IMR-90 (cell line): ENCODE measurements around the gene OSBPL6. TPM values are rescaled to one million over a fixed set of nuclear protein-coding genes. Genes with fewer than 3 reads are reported as not detected.

Source experiments
- ATAC-seq: fragments of 200-7000 bp; cut with Tn5 transposase; 2 replicates; pipeline ENCODE4 v1.9.1; 2020; ENCODE audit warnings: low read depth, mild to moderate bottlenecking, moderate library complexity
- BruUV-seq: library from RNA; stranded (reverse); fragments of 400-500 nt; replicated peaks from 2 replicates; lab custom pipeline; 2021; lab: Mats Ljungman, UMichigan
- CTCF ChIA-PET: fragments of 300-600 bp; formaldehyde crosslinking; extraction: SDS; loops from one replicate; lab custom pipeline; 2021; ENCODE audit warnings: antibody characterized with exemption; lab: Yijun Ruan, JAX
- POLR2A ChIA-PET: fragments of 300-600 bp; sonication (Branson Sonifier 250); formaldehyde crosslinking; loops from one replicate; lab custom pipeline; 2022; ENCODE audit warnings: antibody characterized with exemption; ENCODE audit not compliant: unreplicated experiment; lab: Charles Lee
- DNase-seq: peaks from one replicate; pipeline ENCODE4 v3.0.0; 2013
- H2AFZ ChIP-seq: replicated peaks from 2 replicates; pipeline ENCODE3; 2013; ENCODE audit warnings: low read length, mild to moderate bottlenecking; ENCODE audit not compliant: poor library complexity
- H2AK5ac ChIP-seq: 2 replicates; pipeline ENCODE4 v1.6.1; 2013; ENCODE audit warnings: low read depth, low read length, inconsistent platforms
- H2AK9ac ChIP-seq: replicated peaks from 2 replicates; pipeline ENCODE3; 2013; ENCODE audit warnings: mild to moderate bottlenecking, low read depth, low read length, moderate library complexity; ENCODE audit not compliant: poor library complexity
- H2BK120ac ChIP-seq: 2 replicates; pipeline ENCODE4 v1.6.1; 2013; ENCODE audit warnings: low read depth, low read length, inconsistent platforms
- H2BK15ac ChIP-seq: 3 replicates; pipeline ENCODE4 v1.6.1; 2013; ENCODE audit warnings: low read depth, low read length, inconsistent platforms
- H2BK20ac ChIP-seq: 2 replicates; pipeline ENCODE4 v1.6.1; 2013; ENCODE audit warnings: low read depth, mild to moderate bottlenecking, inconsistent platforms, low read length, moderate library complexity
- H2BK5ac ChIP-seq: 2 replicates; pipeline ENCODE4 v1.6.1; 2013; ENCODE audit warnings: mild to moderate bottlenecking, low read depth, low read length, inconsistent platforms; ENCODE audit not compliant: poor library complexity, severe bottlenecking
- H3K14ac ChIP-seq: replicated peaks from 2 replicates; pipeline ENCODE4 v1.6.1; 2013; ENCODE audit warnings: low read depth, low read length, inconsistent platforms
- H3K18ac ChIP-seq: 2 replicates; pipeline ENCODE4 v1.6.1; 2013; ENCODE audit warnings: low read depth, low read length, control low read depth
- H3K23ac ChIP-seq: 2 replicates; pipeline ENCODE4 v1.6.1; 2013; ENCODE audit warnings: low read depth, low read length, inconsistent platforms
- H3K27ac ChIP-seq: 2 replicates; pipeline ENCODE4 v1.5.1; 2013; ENCODE audit warnings: mild to moderate bottlenecking, control low read depth, low read length; ENCODE audit not compliant: insufficient read depth
- H3K27me3 ChIP-seq: 2 replicates; pipeline ENCODE4 v1.6.1; 2013; ENCODE audit warnings: low read length; ENCODE audit not compliant: control insufficient read depth, insufficient read depth
- H3K36me3 ChIP-seq: 2 replicates; pipeline ENCODE4 v1.6.1; 2013; ENCODE audit warnings: low read length, mixed read lengths; ENCODE audit not compliant: control insufficient read depth, insufficient read depth
- H3K4ac ChIP-seq: 2 replicates; pipeline ENCODE4 v1.6.1; 2013; ENCODE audit warnings: low read depth, low read length, inconsistent platforms
- H3K4me1 ChIP-seq: 2 replicates; pipeline ENCODE4 v1.6.1; 2013; ENCODE audit warnings: low read length, mixed read lengths; ENCODE audit not compliant: control insufficient read depth, insufficient read depth
- H3K4me2 ChIP-seq: 2 replicates; pipeline ENCODE4 v1.6.1; 2013; ENCODE audit warnings: low read depth, mild to moderate bottlenecking, control low read depth, low read length, moderate library complexity
- H3K4me3 ChIP-seq: 2 replicates; pipeline ENCODE4 v1.5.1; 2013; ENCODE audit warnings: low read depth, mild to moderate bottlenecking, control low read depth, low read length, moderate library complexity; ENCODE audit not compliant: insufficient read depth
- H3K56ac ChIP-seq: 2 replicates; pipeline ENCODE4 v1.6.1; 2013; ENCODE audit warnings: low read length, inconsistent platforms; ENCODE audit not compliant: insufficient read depth; ENCODE audit errors: extremely low read depth
- H3K79me1 ChIP-seq, 2 experiments: 2 replicates each; pipeline ENCODE4 v1.6.1; 2013; ENCODE audit warnings: low read length in 2 of 2, inconsistent platforms in 1 of 2, low read depth in 1 of 2
- H3K9ac ChIP-seq: 2 replicates; pipeline ENCODE4 v1.6.1; 2013; ENCODE audit warnings: low read depth, low read length, control low read depth
- H3K9me1 ChIP-seq: 2 replicates; pipeline ENCODE4 v1.6.1; 2013; ENCODE audit warnings: low read length, inconsistent platforms; ENCODE audit not compliant: insufficient read depth
- H3K9me3 ChIP-seq: 2 replicates; pipeline ENCODE4 v1.6.1; 2013; ENCODE audit warnings: low read length; ENCODE audit not compliant: control insufficient read depth, insufficient read depth
- H4K20me1 ChIP-seq: 2 replicates; pipeline ENCODE4 v1.6.1; 2013; ENCODE audit warnings: low read length, inconsistent platforms; ENCODE audit not compliant: insufficient read depth
- H4K5ac ChIP-seq: 2 replicates; pipeline ENCODE4 v1.6.1; 2013; ENCODE audit warnings: mild to moderate bottlenecking, low read depth, low read length, control low read depth
- H4K8ac ChIP-seq, 2 experiments: 2 replicates each; pipeline ENCODE4 v1.6.1; 2013; ENCODE audit warnings: low read depth in 2 of 2, low read length in 2 of 2, control low read depth in 1 of 2, inconsistent platforms in 1 of 2
- H4K91ac ChIP-seq: 2 replicates; pipeline ENCODE4 v1.6.1; 2013; ENCODE audit warnings: low read depth, low read length, inconsistent platforms; ENCODE audit not compliant: insufficient read depth
- BHLHE40 ChIP-seq: fragments of 150-350 bp; IDR thresholded peaks from 2 replicates; pipeline ENCODE4 v1.6.1; 2016; ENCODE audit warnings: mild to moderate bottlenecking, low read depth, low read length
- CEBPB ChIP-seq: IDR thresholded peaks from 2 replicates; pipeline ENCODE4 v1.6.1; 2012; ENCODE audit warnings: low read depth, low read length, improper control_type of control experiment
- CHD1 ChIP-seq: IDR thresholded peaks from 2 replicates; pipeline ENCODE4 v1.6.1; 2012; ENCODE audit warnings: low read depth, low read length, improper control_type of control experiment
- ELK1 ChIP-seq: fragments of 150-350 bp; IDR thresholded peaks from 2 replicates; pipeline ENCODE4 v1.6.1; 2016; ENCODE audit warnings: low read depth, mild to moderate bottlenecking, low read length, moderate library complexity, borderline replicate concordance
- FOS ChIP-seq: fragments of 150-350 bp; IDR thresholded peaks from 2 replicates; pipeline ENCODE4 v1.6.1; 2016; ENCODE audit warnings: low read depth, low read length
- MAFK ChIP-seq: IDR thresholded peaks from 2 replicates; pipeline ENCODE4 v1.6.1; 2012; ENCODE audit warnings: low read depth, low read length, improper control_type of control experiment
- MAZ ChIP-seq: IDR thresholded peaks from 2 replicates; pipeline ENCODE4 v1.6.1; 2012; ENCODE audit warnings: low read depth, mild to moderate bottlenecking, low read length, improper control_type of control experiment, moderate library complexity, borderline replicate concordance
- MXI1 ChIP-seq: IDR thresholded peaks from 2 replicates; pipeline ENCODE4 v1.6.1; 2012; ENCODE audit warnings: low read depth, mild to moderate bottlenecking, low read length, moderate library complexity, borderline replicate concordance
- NFE2L2 ChIP-seq: fragments of 150-350 bp; IDR thresholded peaks from 2 replicates; pipeline ENCODE4 v1.6.1; 2016; ENCODE audit warnings: low read depth, mild to moderate bottlenecking, low read length
- POLR2A ChIP-seq: IDR thresholded peaks from 2 replicates; pipeline ENCODE4 v1.6.1; 2012; ENCODE audit warnings: mild to moderate bottlenecking, low read depth, low read length
- RAD21 ChIP-seq: IDR thresholded peaks from 2 replicates; pipeline ENCODE4 v1.6.1; 2012; ENCODE audit warnings: low read length, improper control_type of control experiment
- RCOR1 ChIP-seq: IDR thresholded peaks from 2 replicates; pipeline ENCODE4 v1.6.1; 2012; ENCODE audit warnings: mild to moderate bottlenecking, low read length, improper control_type of control experiment; ENCODE audit not compliant: insufficient replicate concordance
- RFX5 ChIP-seq: IDR thresholded peaks from 2 replicates; pipeline ENCODE4 v1.8.0; 2012; ENCODE audit warnings: low read depth, mild to moderate bottlenecking, low read length, moderate library complexity
- SMC3 ChIP-seq: fragments of 150-350 bp; IDR thresholded peaks from 2 replicates; pipeline ENCODE4 v1.6.1; 2016; ENCODE audit warnings: low read depth, mild to moderate bottlenecking, antibody characterized with exemption, low read length, moderate library complexity
- WGBS, 2 experiments: methylation state at CpG; one replicate each; pipeline versions ENCODE4 v1.1.5 to v1.1.7; 2013; ENCODE audit warnings: missing lambda C conversion rate in 2 of 2; ENCODE audit not compliant: insufficient read length in 1 of 2; ENCODE audit errors: extremely low coverage in 2 of 2; 5-methylcytosine and 5-hydroxymethylcytosine counted together
- dilution Hi-C: fragments of 300-500 bp; cut with HindIII; formaldehyde crosslinking; loops from one replicate; pipeline ENCODE4 v1.14.3; 2018; ENCODE audit warnings: low sequenced_read_pairs; ENCODE audit not compliant: unreplicated experiment
- in situ Hi-C: fragments of 300-500 bp; cut with MboI; formaldehyde crosslinking; loops from 3 replicates; pipeline ENCODE4 v1.14.3; 2019; ENCODE audit warnings: low sequenced_read_pairs, inconsistent platforms, mixed read lengths
- intact Hi-C: fragments of 100-400 bp; cut with micrococcal nuclease; formaldehyde crosslinking; loops from 2 replicates; pipeline ENCODE4 v1.10.0; 2022
- polyA plus RNA-seq, 3 experiments: library from polyadenylated mRNA; depleted of rRNA; stranded (reverse); fragments of >200 nt; gene quantifications; 2 replicates each; pipeline ENCODE4 v1.2.3, GENCODE V29; 2012; ENCODE audit warnings: low replicate concordance in 1 of 3
- total RNA-seq: library from RNA; depleted of rRNA; stranded (reverse); fragments of >200 nt; gene quantifications from 2 replicates; pipeline ENCODE4 v1.2.3, GENCODE V29; 2012
- TF ChIP-seq, protein P1 (sequence below): conservative IDR thresholded peaks from 2 replicates; pipeline ENCODE4 v1.5.1; 2012; ENCODE audit warnings: mild to moderate bottlenecking, low read depth, low read length, improper control_type of control experiment
- TF ChIP-seq, protein P2 (sequence below): fragments of 150-350 bp; IDR thresholded peaks from 2 replicates; pipeline ENCODE4 v1.6.1; 2017; ENCODE audit warnings: mild to moderate bottlenecking, antibody characterized with exemption, low read length, low read depth

Gene OSBPL6
- total and polyA plus RNA-seq, 2 of the 4 experiments (the other 2 are of a cell fraction), result 3.2 to 3.7 TPM

DNA sequence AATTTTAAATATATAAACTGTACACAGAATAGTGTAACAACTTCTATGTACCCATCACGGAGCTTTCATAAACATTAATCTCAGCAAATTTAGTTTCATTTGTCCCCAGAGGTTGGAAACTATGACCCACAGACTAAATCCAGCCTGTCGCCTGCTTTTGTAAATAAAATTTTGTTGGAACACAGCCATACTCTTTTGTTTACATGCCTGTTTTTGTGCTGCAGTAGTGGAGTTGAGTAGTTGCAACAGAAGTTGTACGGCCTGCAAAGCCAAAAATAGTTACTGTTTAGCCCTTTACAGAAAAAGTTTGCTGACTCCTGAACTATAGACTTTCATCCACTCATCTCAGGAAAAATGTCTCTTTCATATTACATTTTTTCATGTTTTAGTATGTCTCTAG is 42.3 kb upstream of the OSBPL6 start:
- ATAC-seq (peak; percentile 35), DNase-seq (peak; percentile 25)
- Histone ChIP-seq H3K18ac (no peak overlapping the region), H2AFZ (no peak overlapping the region), H2AK5ac (no peak overlapping the region), H3K4me2 (peak overlapping the region; percentile 59; the same call in 1 of the 2 replicates), H4K5ac (no peak overlapping the region), H4K20me1 (no peaks in the 10 kb centered on the region), H3K36me3 (no peaks in the 10 kb centered on the region), H3K14ac (no peak overlapping the region), H3K27me3 (no peaks in the 10 kb centered on the region), H3K9me1 (no peaks in the 10 kb centered on the region), H2BK5ac (no peak overlapping the region), H4K91ac (no peak overlapping the region), H3K4me3 (no peak overlapping the region), H3K9me3 (no peaks in the 10 kb centered on the region), H2BK15ac (no peak overlapping the region), H2AK9ac (no peak overlapping the region), H2BK120ac (no peak overlapping the region), H4K8ac (no peak overlapping the region), H3K9ac (no peak overlapping the region), H3K27ac (no peak overlapping the region), H3K4me1 (no peaks in the 10 kb centered on the region), H3K79me1 (no peaks in the 10 kb centered on the region), H3K4ac (no peak overlapping the region), H3K23ac (no peak overlapping the region), H3K56ac (no peak overlapping the region), H2BK20ac (no peak overlapping the region)
- intact Hi-C loops, result no loop called here
- ChIA-PET POLR2A (no interaction called here), CTCF (no interaction called here)
- dilution Hi-C loops, result no loop called here
- no peak for TF ChIP-seq CHD1
- no peak for TF ChIP-seq MXI1
- TF ChIP-seq MAFK, result no peak
- no peak for TF ChIP-seq NFE2L2
- no peak for TF ChIP-seq CEBPB
- no peak for TF ChIP-seq POLR2A
- no peak for TF ChIP-seq MAZ
- TF ChIP-seq, protein P1, sequence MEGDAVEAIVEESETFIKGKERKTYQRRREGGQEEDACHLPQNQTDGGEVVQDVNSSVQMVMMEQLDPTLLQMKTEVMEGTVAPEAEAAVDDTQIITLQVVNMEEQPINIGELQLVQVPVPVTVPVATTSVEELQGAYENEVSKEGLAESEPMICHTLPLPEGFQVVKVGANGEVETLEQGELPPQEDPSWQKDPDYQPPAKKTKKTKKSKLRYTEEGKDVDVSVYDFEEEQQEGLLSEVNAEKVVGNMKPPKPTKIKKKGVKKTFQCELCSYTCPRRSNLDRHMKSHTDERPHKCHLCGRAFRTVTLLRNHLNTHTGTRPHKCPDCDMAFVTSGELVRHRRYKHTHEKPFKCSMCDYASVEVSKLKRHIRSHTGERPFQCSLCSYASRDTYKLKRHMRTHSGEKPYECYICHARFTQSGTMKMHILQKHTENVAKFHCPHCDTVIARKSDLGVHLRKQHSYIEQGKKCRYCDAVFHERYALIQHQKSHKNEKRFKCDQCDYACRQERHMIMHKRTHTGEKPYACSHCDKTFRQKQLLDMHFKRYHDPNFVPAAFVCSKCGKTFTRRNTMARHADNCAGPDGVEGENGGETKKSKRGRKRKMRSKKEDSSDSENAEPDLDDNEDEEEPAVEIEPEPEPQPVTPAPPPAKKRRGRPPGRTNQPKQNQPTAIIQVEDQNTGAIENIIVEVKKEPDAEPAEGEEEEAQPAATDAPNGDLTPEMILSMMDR, result no peak
- TF ChIP-seq RCOR1, result no peak
- TF ChIP-seq ELK1, result no peak
- no peak for TF ChIP-seq RAD21
- no peak for TF ChIP-seq BHLHE40
- no peak for TF ChIP-seq SMC3
- TF ChIP-seq FOS, result no peak
- TF ChIP-seq RFX5, result no peak
- TF ChIP-seq, protein P2, sequence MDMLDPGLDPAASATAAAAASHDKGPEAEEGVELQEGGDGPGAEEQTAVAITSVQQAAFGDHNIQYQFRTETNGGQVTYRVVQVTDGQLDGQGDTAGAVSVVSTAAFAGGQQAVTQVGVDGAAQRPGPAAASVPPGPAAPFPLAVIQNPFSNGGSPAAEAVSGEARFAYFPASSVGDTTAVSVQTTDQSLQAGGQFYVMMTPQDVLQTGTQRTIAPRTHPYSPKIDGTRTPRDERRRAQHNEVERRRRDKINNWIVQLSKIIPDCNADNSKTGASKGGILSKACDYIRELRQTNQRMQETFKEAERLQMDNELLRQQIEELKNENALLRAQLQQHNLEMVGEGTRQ, result no peak
- in situ Hi-C loops, result no loop called here
- BruUV-seq, result no TSS peak
- WGBS, 2 experiments, result no CpG with 5 or more reads among the region's 3 CpGs
